GM18868 (cell line): ENCODE measurements around the gene MEX3C.

ENCODE experiments used
- ATAC-seq: cut with Tn5 transposase; IDR thresholded peaks from one replicate; pipeline ENCODE4 v1.9.1; 2021; ENCODE audit warnings: mild to moderate bottlenecking, moderate library complexity; ENCODE audit not compliant: unreplicated experiment

The MEX3C gene

GRCh38 chr18:51154431-51155063 is 42.9 kb downstream of the MEX3C start:
- ATAC-seq, result peak; percentile 1

GRCh38 chr18:51153659-51154371 is 43.7 kb downstream of the MEX3C start:
- ATAC-seq, result peak; percentile 65

GRCh38 chr18:51151568-51152511 is 45.6 kb downstream of the MEX3C start:
- peak; percentile 34 for ATAC-seq

- no peak for ATAC-seq
Observed at GRCh38 chr18:51151185-51151567, 46.3 kb downstream of the MEX3C start.

GRCh38 chr18:51150113-51150700 is 47.3 kb downstream of the MEX3C start:
- ATAC-seq, result no peak

- no peak for ATAC-seq
Observed at GRCh38 chr18:51149670-51150069, 47.8 kb downstream of the MEX3C start.

- ATAC-seq, result no peak
Observed at GRCh38 chr18:51146909-51147308, 50.6 kb downstream of the MEX3C start.

- ATAC-seq, result no peak
Observed at GRCh38 chr18:51138936-51139335, 58.5 kb downstream of the MEX3C start.

- no peak for ATAC-seq
Observed at GRCh38 chr18:51137891-51138290, 59.6 kb downstream of the MEX3C start.

GRCh38 chr18:51137026-51137729 is 60.3 kb downstream of the MEX3C start:
- ATAC-seq, result no peak

GRCh38 chr18:51135795-51136194 is 61.7 kb downstream of the MEX3C start:
- ATAC-seq, result peak; percentile 70

- ATAC-seq, result no peak
Observed at GRCh38 chr18:51135364-51135763, 62.1 kb downstream of the MEX3C start.

GRCh38 chr18:51134721-51135120 is 62.8 kb downstream of the MEX3C start:
- ATAC-seq, result no peak

- no peak for ATAC-seq
Observed at GRCh38 chr18:51133580-51134160, 63.8 kb downstream of the MEX3C start.

- ATAC-seq, result no peak
Observed at GRCh38 chr18:51132256-51132935, 65.1 kb downstream of the MEX3C start.

GRCh38 chr18:51128533-51128932 is 68.9 kb downstream of the MEX3C start:
- ATAC-seq, result no peak

- ATAC-seq, result no peak
Observed at GRCh38 chr18:51127664-51128063, 69.8 kb downstream of the MEX3C start.

- no peak for ATAC-seq
Observed at GRCh38 chr18:51125976-51126375, 71.5 kb downstream of the MEX3C start.
